Activated naive CD8-positive, alpha-beta T cell treated with anti-CD3 and anti-CD28 coated beads, Interleukin-2, amount 50 U/mL, for 16 hours (primary cell): ENCODE measurements around the gene FXYD6.

Source experiments
- DNase-seq: peaks from one replicate; pipeline ENCODE4 v3.0.0-alpha.2; 2020; ENCODE audit warnings: low read depth, low spot score

Gene FXYD6

DNA sequence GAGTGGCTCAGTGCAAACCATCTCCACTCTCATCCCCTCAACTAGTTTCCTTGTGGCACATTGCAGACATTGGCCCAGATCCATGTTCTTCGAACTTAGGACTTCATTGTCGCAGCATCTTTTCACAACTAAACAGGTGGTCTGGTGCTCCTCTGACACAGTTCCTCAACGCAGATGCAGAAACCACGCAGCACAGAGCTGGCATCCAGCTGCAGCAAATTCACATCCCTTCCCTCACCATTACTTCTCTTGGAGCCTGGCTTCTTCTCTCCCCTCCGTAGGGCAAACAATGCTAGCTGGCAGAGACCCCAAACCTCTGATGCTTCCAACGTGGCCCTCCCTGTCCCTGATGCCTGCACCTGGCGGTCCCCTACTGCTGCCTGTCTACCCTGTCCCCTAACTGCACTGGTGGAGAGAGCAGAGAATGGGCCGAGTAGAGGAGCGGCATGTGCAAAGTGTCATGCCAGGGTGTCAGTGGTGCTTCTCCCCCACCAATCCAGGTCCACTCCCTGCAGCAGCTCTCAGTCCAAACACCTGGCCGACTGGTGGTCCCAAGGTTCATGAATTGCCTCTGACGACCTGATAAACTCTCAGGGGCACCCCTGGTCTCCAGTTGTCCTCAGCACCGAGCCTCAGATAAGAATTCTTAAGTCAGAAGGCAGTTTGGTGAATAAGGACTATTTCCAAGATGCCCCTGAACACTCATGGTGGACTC, 34.6 kb upstream of the FXYD6 start:
- DNase-seq: no peak

DNA sequence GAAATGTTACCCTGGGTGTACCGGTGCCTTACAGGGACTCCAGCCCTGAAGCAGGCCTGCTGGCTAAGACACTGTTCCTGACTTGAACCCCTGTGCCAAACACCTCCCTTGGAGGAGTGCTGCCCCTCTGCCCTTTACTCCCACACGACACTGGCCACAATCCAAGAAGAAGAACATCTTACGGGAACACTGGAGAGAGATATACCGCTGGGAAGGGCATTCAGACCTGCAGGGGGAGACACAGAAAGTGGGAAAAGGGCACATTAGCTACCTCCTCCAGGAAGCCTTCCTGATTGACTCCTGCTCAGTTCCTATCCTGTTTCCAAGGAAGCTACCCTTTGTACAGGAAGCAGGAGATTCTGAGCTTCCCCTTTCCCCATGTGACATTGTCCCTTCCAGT, 34.1 kb upstream of the FXYD6 start:
- no peak for DNase-seq

DNA sequence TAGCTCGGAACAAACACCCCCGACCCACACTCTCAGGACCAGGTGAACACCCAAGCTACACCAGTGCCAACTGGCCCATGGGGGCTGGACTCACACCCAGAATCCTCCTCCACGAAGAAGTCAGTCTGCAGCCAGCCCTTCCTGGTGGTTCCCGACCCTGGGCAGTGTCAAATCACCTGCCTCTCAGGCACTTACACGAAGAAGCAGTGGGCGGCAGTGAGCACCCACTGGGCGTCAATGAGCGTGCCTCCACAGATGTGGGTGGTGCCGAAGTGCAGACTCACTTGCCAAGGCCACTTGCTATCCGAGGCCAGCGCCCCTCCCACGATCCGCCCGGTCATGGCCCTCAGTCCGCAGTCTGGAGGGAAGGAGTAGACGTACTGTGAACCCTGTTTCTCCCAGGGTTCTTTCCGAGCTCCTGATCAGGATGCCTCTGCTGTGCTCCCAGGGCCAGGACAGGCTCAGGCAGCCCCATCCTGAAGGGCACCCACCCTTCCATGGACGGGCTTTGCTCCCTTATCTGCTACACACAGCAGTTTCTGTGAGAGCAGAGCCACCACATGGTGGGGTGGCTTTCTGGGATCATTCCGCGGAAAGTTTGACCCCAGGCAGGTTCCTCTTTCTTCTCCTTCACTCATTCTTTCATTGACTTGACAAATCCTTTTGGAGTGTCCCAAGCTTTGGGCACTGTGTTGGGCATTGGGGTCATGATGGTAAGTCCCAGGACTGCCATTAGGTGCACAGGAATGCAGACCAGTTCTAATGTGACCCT, 33.3 kb upstream of the FXYD6 start:
- DNase-seq: no peak

DNA sequence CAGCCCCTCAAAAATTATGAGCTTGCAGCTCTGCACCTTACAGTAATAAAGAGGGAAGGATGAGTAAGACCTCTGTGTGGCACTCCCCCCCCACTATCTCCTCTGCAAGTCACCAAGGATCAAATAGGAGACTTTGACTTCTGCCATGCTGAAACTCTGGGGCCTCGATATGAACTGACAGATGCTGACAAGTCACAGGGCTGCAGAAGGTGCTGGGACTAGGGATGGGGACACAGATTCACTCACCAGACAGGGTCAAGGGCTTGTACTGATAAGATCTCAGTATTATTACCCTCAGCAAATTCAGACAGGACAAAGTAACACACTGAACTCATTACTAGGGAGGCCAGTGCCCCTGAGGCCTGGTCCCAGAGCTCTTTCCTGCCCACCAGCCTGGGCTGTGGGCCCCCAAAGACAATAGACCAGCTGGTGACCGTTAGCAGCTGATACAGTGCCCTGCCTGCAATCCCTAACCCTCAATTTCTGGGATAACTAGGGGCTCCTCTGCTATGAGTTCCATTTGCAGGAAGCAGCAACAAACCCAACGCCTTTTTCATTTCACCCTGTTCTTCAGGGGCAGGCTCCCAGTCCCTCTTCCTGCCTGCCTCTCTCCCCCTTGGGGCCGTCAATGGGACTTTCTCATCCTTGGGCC, 32.6 kb upstream of the FXYD6 start:
- no peak for DNase-seq

DNA sequence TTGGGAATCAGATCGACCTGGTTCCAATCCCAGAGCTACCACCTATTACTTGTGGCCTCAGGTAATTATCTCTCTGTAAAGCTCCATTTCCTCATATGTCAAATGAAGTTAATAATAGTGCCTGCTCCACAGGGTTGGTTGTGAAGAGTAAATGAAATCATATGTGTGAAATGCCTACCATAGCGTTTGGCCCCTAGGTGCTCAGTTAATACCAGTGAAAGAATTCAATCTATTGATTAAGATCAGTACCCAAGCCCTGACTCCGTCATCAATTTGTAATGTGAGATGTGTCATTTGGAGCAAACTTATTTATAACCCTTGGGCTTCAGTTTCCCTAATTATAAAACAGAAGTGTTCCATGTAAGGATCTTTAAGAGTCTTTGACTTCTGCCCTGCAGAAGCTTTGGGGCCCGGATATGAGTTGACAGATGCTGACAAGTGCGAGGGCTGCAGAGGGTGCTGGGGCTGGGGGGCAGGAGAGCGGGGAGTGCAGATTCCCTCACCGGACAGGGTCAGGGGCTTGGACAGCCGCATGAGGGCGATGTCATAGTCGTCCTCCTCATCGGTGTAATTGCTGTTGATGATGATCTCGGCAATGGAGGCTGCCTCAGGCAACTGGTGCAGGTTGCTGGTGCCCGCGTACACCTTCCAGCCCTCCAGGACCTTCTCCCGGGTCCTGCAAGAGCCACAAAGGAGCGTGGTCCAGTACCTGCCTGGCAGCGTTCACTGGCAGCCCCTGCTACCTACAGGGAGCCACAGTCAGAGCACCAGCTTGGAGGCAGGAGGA, 31.8 kb upstream of the FXYD6 start:
- no peak for DNase-seq

DNA sequence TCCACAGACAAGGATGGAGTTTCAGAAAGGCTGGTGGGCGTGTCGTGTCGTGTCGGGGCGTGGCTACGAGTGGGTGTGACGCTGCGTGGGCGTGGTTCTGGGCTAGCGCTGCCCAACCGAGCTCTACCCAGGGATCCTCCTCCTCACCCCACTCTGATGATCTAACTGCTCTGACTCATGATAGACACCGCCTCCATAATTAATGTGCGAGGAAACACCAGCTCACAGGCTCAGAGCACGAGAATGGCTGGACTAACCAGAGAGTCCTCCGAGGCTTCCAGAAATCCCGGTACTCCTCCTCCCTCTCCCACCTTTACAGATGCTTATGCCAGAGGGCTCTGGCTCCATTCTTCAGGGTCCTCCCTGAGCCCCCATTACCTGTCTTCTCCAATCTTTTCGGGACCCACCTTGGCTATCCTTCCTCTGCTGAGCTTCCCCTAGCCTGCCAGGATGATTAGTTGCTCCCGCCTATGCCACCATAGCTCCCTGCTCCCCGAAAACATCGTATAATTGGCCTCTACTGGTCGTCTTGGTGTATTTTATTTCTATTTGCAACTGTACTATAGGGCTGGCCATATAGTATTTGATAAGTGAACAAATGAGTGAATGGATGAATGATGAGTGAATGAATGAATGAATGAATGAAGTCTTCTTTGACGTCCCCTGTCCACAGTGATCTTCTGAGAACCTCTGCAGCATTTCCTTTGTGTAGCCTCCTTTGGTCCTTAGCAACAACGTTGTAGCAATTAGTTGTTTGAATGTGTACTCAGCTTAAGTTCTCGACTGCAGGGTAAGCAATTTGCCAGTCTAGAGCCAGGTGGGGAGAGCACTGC, 31.0 kb upstream of the FXYD6 start:
- peak; percentile 11 for DNase-seq

DNA sequence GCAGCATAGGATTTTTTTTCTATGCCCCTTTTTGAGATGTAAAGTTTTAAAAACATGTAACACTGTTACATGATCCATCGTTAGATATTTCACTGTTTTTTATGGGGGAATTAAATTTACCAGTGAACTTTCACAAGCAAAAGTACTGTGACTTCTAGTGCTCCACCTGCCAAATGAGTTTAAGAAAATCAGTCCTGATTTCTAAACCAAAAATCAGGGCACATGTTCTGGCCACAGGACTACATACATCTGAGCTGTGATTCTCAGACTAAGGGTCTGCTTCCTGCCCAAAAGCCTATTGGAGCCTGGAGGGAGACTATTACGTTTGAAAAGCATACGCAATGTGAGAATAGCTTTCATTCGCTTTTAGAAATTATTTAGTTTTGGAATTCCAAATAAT, 30.3 kb upstream of the FXYD6 start:
- DNase-seq: no peak

DNA sequence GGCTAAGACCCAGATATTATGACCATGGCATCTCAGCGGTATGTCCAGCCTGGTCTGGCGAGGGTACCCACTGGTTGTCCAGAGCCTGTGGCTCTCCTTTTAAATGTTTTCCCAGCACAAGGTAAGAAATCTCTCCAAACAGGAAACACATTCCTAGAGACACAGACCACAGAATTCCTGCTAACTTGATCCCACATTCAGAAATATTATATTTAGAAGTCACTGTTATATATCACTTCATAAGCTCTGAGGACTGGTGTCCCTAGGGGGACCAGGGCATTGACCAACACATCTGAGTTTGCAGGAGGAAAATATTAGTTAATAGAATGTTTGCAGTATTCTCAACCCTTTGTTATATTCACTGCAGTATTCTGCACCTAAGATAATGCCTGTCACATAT, 29.7 kb upstream of the FXYD6 start:
- DNase-seq: no peak

DNA sequence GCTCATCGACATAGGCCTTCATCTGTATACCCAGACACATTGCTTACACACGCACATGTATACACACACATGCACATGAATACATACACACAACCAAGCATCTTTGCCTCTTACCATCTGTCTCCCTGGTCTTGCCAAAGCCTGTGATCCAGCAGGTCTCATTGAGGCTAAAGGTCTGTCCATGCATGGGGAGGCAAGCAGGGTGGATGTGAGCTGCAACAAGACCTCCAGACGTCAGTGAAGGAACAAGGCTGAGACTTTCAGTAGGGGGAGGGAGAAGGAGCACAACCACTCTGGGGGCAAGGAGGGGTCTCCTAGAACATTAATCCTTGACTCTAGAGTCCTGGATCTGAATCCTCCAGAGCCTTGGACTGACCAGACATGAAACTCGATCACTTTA, 29.1 kb upstream of the FXYD6 start:
- no peak for DNase-seq

DNA sequence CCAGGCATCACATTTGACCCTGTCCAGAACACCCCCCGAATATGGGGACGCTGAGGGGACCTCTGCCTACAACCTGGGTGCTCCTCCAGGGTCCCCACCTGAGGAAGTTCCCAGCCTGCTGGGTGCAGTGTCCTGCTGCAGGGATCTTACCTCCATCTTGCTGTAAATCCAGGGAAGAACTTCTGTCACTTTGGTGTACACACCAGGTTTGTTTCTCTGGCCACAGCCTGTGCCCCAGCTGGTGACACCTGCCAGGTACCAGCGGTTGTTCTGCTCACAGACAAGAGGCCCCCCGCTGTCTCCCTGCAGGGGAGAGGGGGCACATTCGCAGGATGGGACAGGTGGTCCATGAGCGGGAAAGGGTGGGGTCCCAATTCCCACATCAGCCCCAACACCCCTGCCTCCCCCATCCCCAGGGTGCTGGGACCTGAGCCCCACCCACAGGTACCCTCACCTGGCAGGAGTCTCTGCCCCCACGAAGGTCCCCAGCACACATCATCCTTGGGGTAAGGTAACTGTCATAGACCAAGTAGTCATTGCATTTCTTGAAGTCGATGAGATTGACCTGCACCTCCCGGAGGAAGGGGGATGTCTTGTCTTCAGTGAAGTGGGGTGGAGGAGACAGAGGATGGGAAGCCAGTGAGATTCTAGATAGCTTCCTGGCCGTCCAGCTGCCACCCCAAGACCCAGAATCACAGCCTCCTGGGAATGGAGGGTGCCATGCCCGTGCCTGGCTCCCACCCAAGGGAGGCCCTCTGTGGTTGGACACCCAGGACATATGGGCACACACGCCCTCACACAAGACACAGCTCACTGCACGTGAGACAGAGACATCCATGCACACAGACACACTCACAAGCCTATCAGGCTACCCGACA, 27.3 kb upstream of the FXYD6 start:
- no peak for DNase-seq

DNA sequence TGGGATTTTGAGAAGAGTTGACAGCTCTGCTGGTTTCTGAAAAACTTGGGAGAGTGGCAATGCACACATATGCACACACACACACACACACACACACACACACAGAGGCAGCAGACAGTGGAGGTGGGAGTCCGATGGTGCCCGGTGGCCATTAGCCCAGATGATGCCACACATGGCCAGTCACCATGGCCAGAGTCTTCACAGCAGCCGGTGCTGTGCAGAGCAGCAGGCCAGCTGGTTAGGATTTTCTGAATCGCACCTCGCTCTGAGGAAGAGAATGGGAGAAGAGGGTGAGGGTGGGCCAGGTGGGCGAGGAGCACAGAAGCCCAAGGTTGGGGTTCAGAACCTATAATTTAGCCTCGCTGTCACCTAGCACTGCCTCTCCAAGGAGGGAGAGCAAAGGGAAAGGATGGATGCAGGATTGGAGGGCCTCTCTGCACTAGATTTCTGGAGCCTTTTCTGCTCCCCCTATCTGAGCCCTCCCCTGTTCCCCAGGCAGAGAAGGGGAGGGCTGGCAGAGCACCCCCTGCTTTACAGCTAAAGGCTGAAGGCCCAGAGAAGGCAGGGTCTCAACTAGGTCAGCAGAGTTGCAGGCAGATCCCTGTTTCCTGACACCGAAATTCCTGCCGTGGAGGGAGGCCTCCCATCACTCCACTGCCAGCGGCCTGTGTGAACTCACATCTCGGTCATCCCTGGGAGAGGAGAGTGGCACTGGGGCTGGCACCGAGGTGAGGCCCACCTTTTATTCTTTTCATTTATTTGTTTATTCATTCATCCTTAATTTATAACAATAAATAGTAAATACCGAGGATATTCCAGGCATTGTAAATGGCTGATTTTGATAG, 25.8 kb upstream of the FXYD6 start:
- DNase-seq: no peak

DNA sequence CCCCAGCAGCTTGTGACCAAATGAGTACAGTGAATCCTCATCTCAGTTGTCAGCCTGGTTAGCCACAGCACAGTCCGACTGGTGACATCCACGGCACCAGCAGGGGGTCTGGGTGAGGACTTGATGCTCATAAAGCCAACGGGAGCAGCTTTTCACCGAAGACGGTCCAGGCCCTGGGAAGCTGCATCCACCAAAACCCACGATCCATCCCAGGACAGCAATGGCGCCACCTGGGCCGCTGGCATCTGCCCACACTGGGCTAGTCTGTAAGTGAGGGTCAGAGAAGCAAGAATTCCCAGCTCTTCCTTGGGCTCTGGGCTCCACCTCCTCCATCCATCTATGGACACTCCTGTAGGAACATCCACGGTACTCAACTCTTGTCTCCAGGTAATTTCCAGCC, 25.1 kb upstream of the FXYD6 start:
- DNase-seq: no peak

DNA sequence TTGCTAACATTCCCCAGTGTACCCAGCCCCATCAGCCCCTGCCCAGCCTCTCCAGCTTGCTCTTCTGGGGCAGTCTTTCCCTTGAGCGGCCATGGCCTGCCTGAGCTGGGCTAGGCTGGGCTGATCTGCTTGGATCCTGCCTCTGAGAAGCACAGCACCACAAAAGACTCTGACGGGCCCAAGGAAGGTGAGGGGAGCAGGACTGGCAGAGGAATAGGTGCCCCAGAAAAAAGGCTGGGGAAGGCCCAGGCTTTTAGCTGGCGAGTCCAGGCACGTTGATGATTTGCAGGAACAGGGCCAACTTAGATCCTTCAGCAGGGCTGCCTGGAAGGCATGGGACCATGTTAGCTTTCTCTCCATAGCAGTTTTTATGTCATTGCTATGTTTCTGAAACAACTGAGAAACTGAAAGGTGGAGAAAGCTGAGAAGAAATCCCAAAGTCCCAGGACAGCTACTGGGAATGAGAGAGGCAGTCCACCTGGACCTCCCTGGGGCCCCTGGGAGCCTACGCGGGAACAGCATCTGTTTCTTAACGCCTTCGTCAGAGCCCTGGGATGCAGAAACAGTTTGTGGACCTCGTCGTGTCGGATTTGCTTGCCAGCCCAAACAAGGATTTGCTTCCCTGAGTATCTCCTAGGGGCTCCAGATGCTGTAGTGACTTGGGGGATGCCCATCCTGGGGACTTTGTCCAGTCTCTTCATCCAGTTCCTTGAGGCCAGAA, 24.4 kb upstream of the FXYD6 start:
- DNase-seq: no peak

DNA sequence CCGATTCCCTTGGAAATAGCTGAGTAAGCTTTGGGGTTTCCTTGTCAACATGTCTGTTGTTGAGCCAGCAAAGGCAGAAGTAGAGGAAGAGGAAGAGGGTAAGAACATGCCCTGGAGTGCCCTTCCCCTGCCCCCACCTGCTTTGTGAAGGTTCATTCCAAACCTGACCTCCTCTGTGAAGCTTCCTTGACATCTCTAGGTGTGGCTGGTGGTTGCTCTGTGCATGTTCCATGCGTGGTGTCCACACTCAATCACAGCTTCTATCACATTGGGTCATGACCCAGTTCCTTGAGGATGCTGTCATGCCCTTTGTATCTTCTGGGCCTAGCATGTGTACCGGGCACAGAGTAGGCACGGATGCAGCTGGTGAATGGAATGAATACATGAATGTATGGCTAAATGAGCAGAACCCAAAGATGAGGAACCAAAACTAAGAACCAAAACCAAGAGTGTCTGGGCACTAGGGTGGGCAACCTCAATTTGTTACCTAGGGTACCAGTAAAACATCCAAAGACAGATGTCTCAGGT, 23.7 kb upstream of the FXYD6 start:
- no peak for DNase-seq

DNA sequence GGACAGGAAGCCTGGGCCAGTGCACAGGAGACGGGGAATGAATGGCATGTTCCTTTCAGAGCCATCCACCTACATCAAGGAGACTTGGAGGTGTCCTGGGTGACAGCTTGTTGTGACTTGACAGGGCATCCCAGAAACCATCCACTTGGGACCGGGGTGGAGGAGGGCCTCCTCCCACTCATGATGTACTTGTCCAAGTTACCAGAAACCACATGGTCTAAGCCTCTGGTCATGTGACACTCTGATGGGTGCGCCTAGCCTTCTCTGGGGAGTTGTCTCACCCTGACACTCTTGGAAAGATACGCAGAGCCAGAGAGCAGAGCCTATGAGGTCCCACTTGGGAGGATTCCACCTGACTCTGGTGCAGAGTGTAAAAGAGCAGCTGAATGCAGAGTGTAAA, 21.6 kb upstream of the FXYD6 start:
- no peak for DNase-seq

DNA sequence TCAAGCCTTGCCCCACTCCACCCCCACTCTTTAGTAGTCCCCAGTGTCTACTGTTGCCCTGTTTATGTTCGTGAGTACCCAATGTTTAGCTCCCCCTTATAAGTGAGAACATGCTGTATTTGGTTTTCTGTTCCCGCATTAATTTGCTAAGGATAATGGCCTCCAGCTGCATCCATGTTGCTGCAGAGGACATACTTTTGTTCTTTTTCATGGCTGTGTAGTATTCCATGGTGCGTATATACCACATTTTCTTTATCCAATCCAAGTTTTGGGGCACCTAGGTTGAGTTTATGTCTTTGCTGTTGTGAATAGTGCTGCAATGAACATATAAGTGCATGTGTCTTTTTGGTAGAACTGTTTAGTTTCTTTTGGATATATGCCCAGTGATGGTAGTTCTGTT, 16.2 kb upstream of the FXYD6 start:
- DNase-seq: no peak

DNA sequence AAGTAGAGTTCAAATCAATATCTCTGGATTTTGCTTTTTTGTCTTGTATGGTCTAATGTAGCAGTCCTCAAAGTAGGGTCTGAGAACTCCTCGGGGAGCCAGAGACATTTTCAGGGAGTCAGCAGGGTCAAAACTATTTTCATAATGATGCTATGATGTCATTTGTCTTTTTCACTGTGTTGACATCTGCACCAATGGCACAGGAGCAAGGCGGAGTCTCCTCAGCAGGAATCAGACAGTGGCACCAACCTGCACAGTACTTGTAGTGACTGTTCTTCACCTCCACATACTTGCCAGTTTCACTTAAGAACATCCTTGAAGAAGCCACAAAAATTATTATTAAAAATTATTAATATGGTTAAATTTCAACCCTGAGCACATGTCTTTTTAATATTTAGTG, 14.9 kb upstream of the FXYD6 start:
- DNase-seq: no peak

DNA sequence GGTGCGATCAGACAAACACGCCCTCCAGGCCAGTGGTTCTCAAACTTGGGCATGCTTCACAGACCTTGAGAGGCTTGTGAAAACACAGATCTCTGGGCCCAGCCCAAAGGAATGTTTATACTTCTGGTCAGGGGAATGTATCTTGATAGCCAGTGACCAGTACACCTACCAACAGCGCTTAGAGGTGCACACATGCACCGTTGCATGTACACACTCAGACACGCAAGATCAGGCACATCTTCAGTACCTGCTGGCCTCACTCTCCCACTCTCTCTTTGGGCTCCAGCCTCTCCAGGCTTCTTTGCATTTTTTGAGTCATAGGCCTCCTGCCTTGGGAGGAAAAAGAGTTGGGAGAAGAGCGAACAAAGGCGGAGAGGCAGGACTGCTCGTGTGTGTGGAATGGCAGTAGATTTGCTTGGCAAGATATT, 11.7 kb upstream of the FXYD6 start:
- no peak for DNase-seq
